ENCODE data around the gene TOP2A.
"Not testable (repeated sequence)": the region's sequence is repeated elsewhere in the genome, so short reads cannot be mapped to it uniquely, and the experiment has no call there.

The TOP2A gene

GRCh38 chr17:40375786-40376185 lies 41.9 kb downstream of the TOP2A start:
- not testable (repeated sequence) for DNase-seq

- DNase-seq = no peak
These were observed 42.7 kb downstream of the TOP2A start for GRCh38 chr17:40374821-40375498.

GRCh38 chr17:40373999-40374398 lies 43.7 kb downstream of the TOP2A start:
- no peak for DNase-seq

GRCh38 chr17:40373324-40373723 lies 44.4 kb downstream of the TOP2A start:
- no peak for DNase-seq

- not testable (repeated sequence) for DNase-seq
These were observed 45.1 kb downstream of the TOP2A start for GRCh38 chr17:40372644-40373043.

- no peak for DNase-seq
These were observed 45.7 kb downstream of the TOP2A start for GRCh38 chr17:40372031-40372430.

GRCh38 chr17:40371261-40371929 lies 46.3 kb downstream of the TOP2A start:
- no peak for DNase-seq

GRCh38 chr17:40369923-40370322 lies 47.8 kb downstream of the TOP2A start:
- no peak for DNase-seq

GRCh38 chr17:40367728-40368127 lies 50.0 kb downstream of the TOP2A start:
- DNase-seq = not testable (repeated sequence)

GRCh38 chr17:40366861-40367518 lies 50.7 kb downstream of the TOP2A start:
- DNase-seq = no peak

GRCh38 chr17:40366076-40366860 lies 51.4 kb downstream of the TOP2A start:
- no peak for DNase-seq

- DNase-seq = no peak
These were observed 52.8 kb downstream of the TOP2A start for GRCh38 chr17:40364906-40365305.

- no peak for DNase-seq
These were observed 53.4 kb downstream of the TOP2A start, which contains the start of gene GJD3 for GRCh38 chr17:40364121-40364861. TSS of gene GJD3 (minus strand) at chr17:40364737. CDS start at chr17:40363815, 922 bp downstream.

- no peak for DNase-seq
These were observed 54.4 kb downstream of the TOP2A start for GRCh38 chr17:40363111-40363827.

GRCh38 chr17:40362696-40363110 lies 55.0 kb downstream of the TOP2A start:
- DNase-seq = no peak

GRCh38 chr17:40361925-40362695 lies 55.6 kb downstream of the TOP2A start:
- DNase-seq = no peak

GRCh38 chr17:40361063-40361924 lies 56.4 kb downstream of the TOP2A start:
- DNase-seq = no peak

- no peak for DNase-seq
These were observed 57.6 kb downstream of the TOP2A start for GRCh38 chr17:40360091-40360490.

GRCh38 chr17:40358323-40359038 lies 59.2 kb downstream of the TOP2A start:
- DNase-seq = peak; percentile 89

All from left hindlimb (tissue), 1 donor.